Inferior parietal cortex (tissue), 1 donor: ENCODE results near the gene DDO.

Experiments
- DNase-seq: peaks from one replicate; pipeline ENCODE4 v3.0.0-alpha.2; 2016; ENCODE audit errors: extremely low spot score

The DDO gene

GRCh38 chr6:110419028-110419739 is 3.8 kb upstream of the DDO start:
- no peak for DNase-seq

GRCh38 chr6:110418594-110418993 is 3.2 kb upstream of the DDO start:
- DNase-seq: no peak

GRCh38 chr6:110414669-110415068 is 706 bp downstream of the DDO start:
- DNase-seq: no peak

- DNase-seq: no peak
Measured at GRCh38 chr6:110412360-110412759, 3.0 kb downstream of the DDO start.

GRCh38 chr6:110410511-110410910 is 4.9 kb downstream of the DDO start:
- no peak for DNase-seq

- no peak for DNase-seq
Measured at GRCh38 chr6:110409794-110410193, 5.6 kb downstream of the DDO start.

- DNase-seq: no peak
Measured at GRCh38 chr6:110408901-110409300, 6.5 kb downstream of the DDO start.

GRCh38 chr6:110404607-110405006 is 10.8 kb downstream of the DDO start:
- DNase-seq: no peak

- no peak for DNase-seq
Measured at GRCh38 chr6:110401585-110402176, 13.7 kb downstream of the DDO start.

- no peak for DNase-seq
Measured at GRCh38 chr6:110400208-110400607, 15.2 kb downstream of the DDO start.

- no peak for DNase-seq
Measured at GRCh38 chr6:110399219-110400071, 15.9 kb downstream of the DDO start.

GRCh38 chr6:110398778-110399177 is 16.6 kb downstream of the DDO start:
- DNase-seq: no peak

GRCh38 chr6:110395221-110395620 is 20.2 kb downstream of the DDO start:
- no peak for DNase-seq

- DNase-seq: no peak
Measured at GRCh38 chr6:110394409-110394808, 21.0 kb downstream of the DDO start.

- no peak for DNase-seq
Measured at GRCh38 chr6:110392727-110393126, 22.6 kb downstream of the DDO start.

GRCh38 chr6:110390404-110390803 is 25.0 kb downstream of the DDO start:
- DNase-seq: no peak

GRCh38 chr6:110389689-110390382 is 25.5 kb downstream of the DDO start:
- DNase-seq: no peak

GRCh38 chr6:110387986-110388385 is 27.4 kb downstream of the DDO start:
- no peak for DNase-seq

GRCh38 chr6:110385458-110385863 is 29.9 kb downstream of the DDO start:
- no peak for DNase-seq

GRCh38 chr6:110378552-110378951 is 36.8 kb downstream of the DDO start:
- no peak for DNase-seq

- DNase-seq: no peak
Measured at GRCh38 chr6:110369066-110369465, 46.3 kb downstream of the DDO start.

- DNase-seq: no peak
Measured at GRCh38 chr6:110368284-110368683, 47.1 kb downstream of the DDO start.
